Activated CD8-positive, alpha-beta T cell treated with anti-CD3 and anti-CD28 coated beads for 36 hours (primary cell): Measurements from ENCODE around the gene BMPER. TPM values are rescaled to one million over a fixed set of nuclear protein-coding genes. Genes with fewer than 3 reads are reported as not detected.
A peak's percentile ranks its signal among the peaks of the same experiment; 100 is the strongest.

Source experiments
- ATAC-seq: fragments of 200-7000 bp; cut with Tn5 transposase; one replicate; pipeline ENCODE4 v1.10.0; 2021; ENCODE audit warnings: mild to moderate bottlenecking, moderate library complexity
- CTCF ChIA-PET: fragments of 350-600 bp; sonication (Branson Sonifier 250); formaldehyde crosslinking; loops from one replicate; lab custom pipeline; 2021; ENCODE audit warnings: antibody characterized with exemption; lab: Charles Lee
- POLR2A ChIA-PET: fragments of 350-600 bp; sonication (Branson Sonifier 250); formaldehyde crosslinking; loops from one replicate; lab custom pipeline; 2021; ENCODE audit warnings: antibody characterized with exemption; lab: Charles Lee
- DNase-seq: peaks from one replicate; pipeline ENCODE4 v3.0.0-alpha.2; 2020
- H3K27ac Mint-ChIP-seq: one replicate; pipeline ENCODE4 v1.8.0; 2021; ENCODE audit warnings: mild to moderate bottlenecking, mixed read lengths
- H3K27me3 Mint-ChIP-seq: one replicate; pipeline ENCODE4 v1.8.0; 2021; ENCODE audit warnings: mixed read lengths
- H3K36me3 Mint-ChIP-seq: one replicate; pipeline ENCODE4 v1.8.0; 2021; ENCODE audit warnings: low read depth, mixed read lengths
- H3K4me1 Mint-ChIP-seq: one replicate; pipeline ENCODE4 v1.8.0; 2021; ENCODE audit warnings: low read depth, mixed read lengths
- H3K4me3 Mint-ChIP-seq: one replicate; pipeline ENCODE4 v1.8.0; 2021; ENCODE audit warnings: mild to moderate bottlenecking, moderate library complexity, mixed read lengths
- H3K9me3 Mint-ChIP-seq: one replicate; pipeline ENCODE4 v1.8.0; 2021; ENCODE audit warnings: mixed read lengths
- intact Hi-C: fragments of 100-400 bp; cut with micrococcal nuclease; formaldehyde crosslinking; loops from one replicate; pipeline ENCODE4 v1.10.0; 2022
- total RNA-seq, 2 experiments: library from RNA; stranded (reverse); gene quantifications; one replicate each; pipeline ENCODE4 v1.2.3, GENCODE V29; 2021
- TF ChIP-seq, protein P1 (sequence below): fragments of 200-600 bp; IDR thresholded peaks from one replicate; pipeline ENCODE4 v1.8.0; 2022; ENCODE audit warnings: antibody characterized with exemption, mild to moderate bottlenecking

BMPER gene
- total RNA-seq, 2 experiments from 2014 or later = not detected

DNA sequence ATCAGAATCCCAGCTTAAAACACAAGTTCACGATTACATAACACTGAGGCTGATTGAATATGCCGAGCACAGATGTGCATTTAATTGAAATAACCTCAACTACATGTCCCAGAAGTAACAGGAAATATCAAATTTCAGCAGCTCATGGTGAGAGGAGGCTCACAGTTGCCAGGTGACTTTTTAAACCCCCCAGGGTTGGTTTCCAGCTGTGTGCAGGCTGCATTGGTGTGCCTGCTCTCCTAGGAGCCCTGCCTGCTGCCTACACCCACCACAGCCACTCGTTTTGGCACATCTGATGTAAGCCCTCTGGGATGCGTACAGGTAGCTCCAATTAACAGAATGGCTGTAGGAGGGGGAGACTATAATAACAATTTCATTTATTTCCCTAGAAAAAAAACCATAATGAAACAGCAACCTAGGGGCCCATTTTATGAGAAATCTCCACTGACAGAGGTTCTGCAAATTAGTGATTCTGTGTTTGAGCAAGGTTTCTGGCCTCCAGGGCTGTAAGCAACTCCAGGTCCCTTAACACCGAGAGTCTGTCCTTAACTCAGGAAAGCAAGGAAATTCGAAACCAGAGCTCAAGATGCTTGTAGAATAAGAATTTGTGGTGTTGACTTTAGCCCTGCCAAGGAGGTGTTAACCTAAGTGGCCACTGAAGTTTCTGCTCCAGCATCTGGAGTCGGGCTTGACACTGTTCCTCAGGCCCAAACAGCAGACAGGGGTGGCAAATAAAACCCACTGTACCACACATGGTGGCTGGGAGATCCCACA lies 161.9 kb downstream of the BMPER start:
- no peak for ATAC-seq
- no peaks in the 10 kb centered on the region for H3K36me3 Mint-ChIP-seq

DNA sequence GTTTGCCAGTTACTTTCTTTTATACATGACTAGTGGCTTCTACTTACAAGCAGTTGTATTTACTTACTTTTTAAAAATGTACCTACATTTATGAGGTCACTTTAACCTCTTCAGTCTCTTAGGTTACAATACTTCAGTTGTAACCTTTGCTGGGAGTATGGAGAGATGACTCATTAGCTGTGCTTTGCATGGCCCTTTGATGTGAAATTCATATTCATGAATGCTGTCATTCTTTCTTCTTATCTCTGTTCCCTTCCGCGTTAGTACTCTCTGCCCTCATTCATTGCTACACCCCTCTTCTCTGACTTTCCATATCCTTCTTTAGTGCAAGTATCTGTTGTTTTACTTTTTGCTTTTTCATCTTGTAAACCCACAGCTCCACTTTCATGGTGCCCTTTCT lies 164.3 kb downstream of the BMPER start:
- Mint-ChIP-seq H3K4me3 (no peak overlapping the region), H3K4me1 (no peaks in the 10 kb centered on the region), H3K9me3 (no peaks in the 10 kb centered on the region), H3K36me3 (no peaks in the 10 kb centered on the region), H3K27me3 (peaks cover 3% of the 10 kb centered on the region), H3K27ac (no peak overlapping the region)
- intact Hi-C loops = no loop called here
- CTCF ChIA-PET = no interaction called here
- ATAC-seq (peak; percentile 34), DNase-seq (no peak)
- TF ChIP-seq, protein P1, sequence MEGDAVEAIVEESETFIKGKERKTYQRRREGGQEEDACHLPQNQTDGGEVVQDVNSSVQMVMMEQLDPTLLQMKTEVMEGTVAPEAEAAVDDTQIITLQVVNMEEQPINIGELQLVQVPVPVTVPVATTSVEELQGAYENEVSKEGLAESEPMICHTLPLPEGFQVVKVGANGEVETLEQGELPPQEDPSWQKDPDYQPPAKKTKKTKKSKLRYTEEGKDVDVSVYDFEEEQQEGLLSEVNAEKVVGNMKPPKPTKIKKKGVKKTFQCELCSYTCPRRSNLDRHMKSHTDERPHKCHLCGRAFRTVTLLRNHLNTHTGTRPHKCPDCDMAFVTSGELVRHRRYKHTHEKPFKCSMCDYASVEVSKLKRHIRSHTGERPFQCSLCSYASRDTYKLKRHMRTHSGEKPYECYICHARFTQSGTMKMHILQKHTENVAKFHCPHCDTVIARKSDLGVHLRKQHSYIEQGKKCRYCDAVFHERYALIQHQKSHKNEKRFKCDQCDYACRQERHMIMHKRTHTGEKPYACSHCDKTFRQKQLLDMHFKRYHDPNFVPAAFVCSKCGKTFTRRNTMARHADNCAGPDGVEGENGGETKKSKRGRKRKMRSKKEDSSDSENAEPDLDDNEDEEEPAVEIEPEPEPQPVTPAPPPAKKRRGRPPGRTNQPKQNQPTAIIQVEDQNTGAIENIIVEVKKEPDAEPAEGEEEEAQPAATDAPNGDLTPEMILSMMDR = no peak
- POLR2A ChIA-PET = no interaction called here

More for the DNA sequence above, 161.9 kb downstream of the BMPER start:
- no peak overlapping the region for H3K4me3 Mint-ChIP-seq
- TF ChIP-seq, protein P1 = no peak
- no peaks in the 10 kb centered on the region for H3K9me3 Mint-ChIP-seq
- H3K27me3 Mint-ChIP-seq = no peaks in the 10 kb centered on the region
- CTCF ChIA-PET = interaction anchor here (1.0 to 1.9 kb wide), 2 partner anchors 9 to 20 kb away, joined by 4 read pairs; no protein-coding TSS in a partner anchor
- H3K27ac Mint-ChIP-seq = no peak overlapping the region
- POLR2A ChIA-PET = no interaction called here
- no peaks in the 10 kb centered on the region for H3K4me1 Mint-ChIP-seq
- intact Hi-C loops = no loop called here
- DNase-seq = no peak

DNA sequence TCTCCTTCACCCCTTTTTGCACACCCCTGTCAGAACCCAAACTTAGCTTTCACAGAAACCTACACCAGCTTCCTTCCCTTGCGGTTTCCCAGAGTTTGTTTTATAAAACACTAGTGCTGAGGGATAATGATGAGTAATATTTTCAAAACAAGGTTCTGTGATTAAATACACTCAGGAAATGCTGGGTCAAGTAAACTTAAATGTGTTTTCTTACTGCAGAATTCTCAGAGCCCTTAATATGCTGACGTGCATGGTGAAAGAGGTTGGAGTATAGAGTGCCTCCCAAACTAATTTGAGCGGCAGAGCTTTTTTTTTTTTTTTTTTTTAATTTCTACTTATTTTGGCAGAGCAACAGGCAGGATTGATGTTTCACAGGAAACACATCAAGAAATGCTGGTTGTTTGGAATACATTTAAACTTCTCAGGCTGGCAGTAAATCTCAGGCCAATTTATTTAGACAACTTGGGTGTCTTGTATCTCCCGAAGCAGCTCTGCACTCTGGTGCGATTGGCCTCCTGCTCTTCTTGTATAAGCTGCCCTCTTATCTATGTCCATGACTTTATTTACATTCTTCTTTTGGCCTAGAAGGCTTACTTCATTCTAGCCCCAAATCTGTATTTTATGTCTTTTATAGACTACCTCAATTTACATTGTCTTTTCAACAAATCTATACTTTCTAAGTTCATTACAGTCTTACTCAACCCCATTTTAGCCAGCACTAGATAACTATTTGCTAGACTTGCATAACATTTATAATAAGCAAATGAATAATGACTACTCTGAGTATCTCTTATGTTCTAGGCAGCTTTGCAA lies 165.4 kb downstream of the BMPER start:
- TF ChIP-seq, protein P1 = no peak
- Mint-ChIP-seq H3K36me3 (no peaks in the 10 kb centered on the region), H3K4me1 (no peaks in the 10 kb centered on the region), H3K27me3 (peaks cover 3% of the 10 kb centered on the region), H3K9me3 (no peaks in the 10 kb centered on the region), H3K4me3 (no peak overlapping the region), H3K27ac (no peak overlapping the region)
- POLR2A ChIA-PET = no interaction called here
- DNase-seq (no peak), ATAC-seq (no peak)
- CTCF ChIA-PET = no interaction called here
- intact Hi-C loops = no loop called here

DNA sequence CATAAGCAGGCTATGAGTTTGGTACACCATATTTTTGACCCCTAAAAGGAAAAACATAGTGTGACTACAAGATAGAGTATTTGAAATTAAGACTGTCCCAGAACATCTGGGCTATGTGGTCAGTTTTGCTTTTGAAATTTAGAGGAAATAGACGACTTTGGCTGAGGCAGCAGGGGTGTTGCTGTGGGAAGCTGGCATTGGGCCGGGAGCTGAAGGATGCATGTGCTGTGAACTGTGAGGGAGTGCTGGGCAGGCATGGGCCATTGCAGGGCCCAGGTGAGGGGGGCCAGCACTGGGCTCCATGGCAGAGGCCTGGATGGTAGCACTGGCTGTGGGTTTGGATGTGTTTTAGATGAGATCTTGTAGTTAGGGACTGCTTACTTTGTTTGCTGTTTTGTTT lies 168.3 kb downstream of the BMPER start:
- Mint-ChIP-seq H3K27me3 (peaks cover 3% of the 10 kb centered on the region), H3K4me3 (no peak overlapping the region), H3K4me1 (no peaks in the 10 kb centered on the region), H3K27ac (no peak overlapping the region), H3K9me3 (no peaks in the 10 kb centered on the region), H3K36me3 (no peaks in the 10 kb centered on the region)
- TF ChIP-seq, protein P1 = no peak
- intact Hi-C loops = no loop called here
- ATAC-seq (no peak), DNase-seq (no peak)
- CTCF ChIA-PET = no interaction called here
- POLR2A ChIA-PET = no interaction called here

DNA sequence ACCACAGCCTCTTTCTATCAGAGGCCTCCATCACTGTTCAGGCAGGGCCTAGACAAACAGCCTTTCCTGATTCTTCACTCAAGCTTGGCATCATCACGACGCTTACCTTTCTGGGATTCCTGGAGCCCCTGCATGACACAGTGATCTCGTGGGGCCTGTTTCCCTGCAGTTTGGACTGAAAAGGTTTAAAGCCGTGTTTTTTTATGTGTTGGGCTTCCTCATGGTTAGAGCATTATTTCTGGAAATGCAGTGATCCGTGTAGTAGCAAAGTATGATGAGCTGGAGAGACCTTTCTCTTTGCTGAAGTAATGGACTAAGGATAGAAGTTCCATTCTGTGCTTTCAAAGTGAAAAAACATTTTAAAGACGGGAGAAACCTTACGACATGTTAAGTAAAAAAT lies 169.1 kb downstream of the BMPER start:
- Mint-ChIP-seq H3K4me3 (no peak overlapping the region), H3K36me3 (no peaks in the 10 kb centered on the region), H3K4me1 (no peaks in the 10 kb centered on the region), H3K27me3 (peaks cover 3% of the 10 kb centered on the region), H3K9me3 (no peaks in the 10 kb centered on the region), H3K27ac (no peak overlapping the region)
- DNase-seq = no peak
- TF ChIP-seq, protein P1 = no peak
- CTCF ChIA-PET = no interaction called here
- ATAC-seq = no peak
- POLR2A ChIA-PET = no interaction called here
- intact Hi-C loops = no loop called here
